GM21825 (cell line): ENCODE results near the gene POM121C.
"Not testable (repeated sequence)": the region's sequence is repeated elsewhere in the genome, so short reads cannot be mapped to it uniquely, and the experiment has no call there.

ENCODE experiments used
- ATAC-seq: cut with Tn5 transposase; IDR thresholded peaks from one replicate; pipeline ENCODE4 v1.9.1; 2021; ENCODE audit warnings: mild to moderate bottlenecking, moderate library complexity; ENCODE audit not compliant: unreplicated experiment

POM121C gene

GRCh38 chr7:75397865-75398264 lies 88.2 kb downstream of the POM121C start:
- not testable (repeated sequence) for ATAC-seq

- ATAC-seq, result not testable (repeated sequence)
Measured at GRCh38 chr7:75395329-75395728, 90.8 kb downstream of the POM121C start, which contains the start of gene TRIM73. TRIM73 (plus strand) TSS chr7:75395629; CDS start chr7:75398934, 3,305 bp downstream.

DNA sequence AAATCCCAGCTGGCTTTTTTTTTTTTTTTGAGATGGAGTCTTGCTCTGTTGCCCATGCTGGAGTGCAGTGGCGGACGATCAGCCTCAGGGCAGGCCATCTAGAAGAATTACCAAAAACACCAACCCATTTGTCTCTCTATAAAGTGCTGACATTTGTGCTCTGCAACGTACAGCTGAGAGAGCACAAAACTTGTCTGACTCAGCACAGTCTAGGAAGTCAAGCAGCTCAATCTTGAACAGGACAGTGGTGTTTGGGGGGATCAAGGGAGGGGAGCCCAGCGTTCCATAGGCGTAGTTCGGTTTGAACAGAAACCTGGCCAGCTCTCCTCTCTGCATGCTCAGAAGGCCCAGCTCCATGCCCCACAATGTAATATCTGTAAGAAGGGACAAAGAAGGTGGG lies 92.9 kb downstream of the POM121C start:
- not testable (repeated sequence) for ATAC-seq

DNA sequence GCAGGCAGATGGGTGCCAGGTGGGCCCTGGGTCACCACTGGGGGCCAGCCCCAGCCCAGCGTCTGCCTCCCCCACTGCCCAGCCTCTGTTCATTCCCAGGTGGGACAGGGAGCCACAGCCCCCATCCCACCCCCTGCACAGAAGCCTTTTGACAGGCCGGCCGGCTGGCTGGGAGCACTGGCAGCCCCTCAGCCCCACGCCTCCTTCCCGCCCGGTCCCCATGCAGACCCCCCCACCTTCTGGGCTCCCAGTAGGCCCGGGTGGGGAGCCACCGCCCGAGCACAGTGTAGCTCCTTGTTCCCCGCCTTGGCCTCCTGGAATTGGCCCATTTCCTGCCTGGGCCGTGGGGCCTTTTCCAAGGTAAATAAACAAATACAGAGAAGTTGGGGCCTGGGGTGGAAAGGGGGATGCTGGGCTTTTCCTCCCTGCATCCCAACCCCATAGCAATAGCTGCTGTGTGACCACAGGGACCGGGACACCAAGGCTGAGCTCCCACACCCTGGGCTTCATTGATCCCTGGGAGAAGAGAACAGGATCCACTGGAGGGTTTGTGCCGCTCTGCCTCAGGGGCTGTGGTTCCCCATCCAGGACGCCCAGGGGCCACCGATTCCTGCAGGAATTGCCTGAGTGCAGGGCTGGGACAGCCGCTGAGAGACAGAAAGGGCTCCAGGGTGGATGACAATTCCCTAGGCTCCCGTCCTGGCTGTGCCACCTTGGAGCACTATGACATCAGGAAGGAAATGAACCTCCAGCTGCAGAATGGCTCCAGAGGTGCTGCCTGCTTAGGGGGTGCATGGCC lies 111.4 kb downstream of the POM121C start:
- not testable (repeated sequence) for ATAC-seq

- ATAC-seq, result not testable (repeated sequence)
Measured at GRCh38 chr7:75374144-75374518, 112.0 kb downstream of the POM121C start.

DNA sequence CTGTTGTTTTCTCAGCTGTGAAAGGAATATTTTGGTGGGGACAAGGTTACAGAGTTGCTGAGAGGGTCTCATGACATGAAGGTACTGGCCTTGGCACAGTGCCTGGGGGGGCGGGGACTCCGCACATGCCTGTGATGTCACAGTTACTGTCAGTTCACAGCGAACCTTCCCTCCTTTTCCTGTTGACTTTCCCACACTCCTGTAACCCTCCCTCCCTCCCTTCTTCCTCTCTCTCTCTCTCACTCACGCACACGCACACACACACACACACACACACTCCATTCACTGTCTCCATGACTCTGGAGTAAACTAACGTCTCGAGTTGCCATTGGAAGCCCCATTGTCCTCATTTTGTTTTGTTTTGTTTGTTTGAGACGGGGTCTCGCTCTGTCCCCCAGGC lies 118.8 kb downstream of the POM121C start:
- not testable (repeated sequence) for ATAC-seq
